Naive thymus-derived CD4-positive, alpha-beta T cell (primary cell): ENCODE measurements around the gene SLC50A1. TPM values are rescaled to one million over a fixed set of nuclear protein-coding genes. Genes with fewer than 3 reads are reported as not detected.
"Not testable (repeated sequence)": the region's sequence is repeated elsewhere in the genome, so short reads cannot be mapped to it uniquely, and the experiment has no call there.

ENCODE experiments used
- ATAC-seq: fragments of 150-1000 bp; cut with Tn5 transposase; 2 replicates; pipeline ENCODE4 v1.10.0; 2021; ENCODE audit warnings: mild to moderate bottlenecking, moderate library complexity
- CTCF ChIA-PET: fragments of 350-600 bp; sonication (Branson Sonifier 250); formaldehyde crosslinking; loops from one replicate; lab custom pipeline; 2021; ENCODE audit warnings: antibody characterized with exemption; lab: Charles Lee
- POLR2A ChIA-PET: fragments of 350-600 bp; sonication (Branson Sonifier 250); formaldehyde crosslinking; loops from one replicate; lab custom pipeline; 2021; ENCODE audit warnings: antibody characterized with exemption, inconsistent platforms; lab: Charles Lee
- DNase-seq, 9 donors: peaks; one replicate each; pipeline versions ENCODE4 v3.0.0 to v3.0.0-alpha.2; 2020 to 2022; ENCODE audit warnings: mixed read lengths in 1 of 9
- H3K27ac ChIP-seq: one replicate; pipeline ENCODE4 v1.7.0; 2013; ENCODE audit warnings: mild to moderate bottlenecking, low read depth, low read length, moderate library complexity
- H3K27me3 ChIP-seq, 2 donors: one replicate each; pipeline ENCODE4 v1.7.0; 2013; ENCODE audit warnings: low read length in 2 of 2, mild to moderate bottlenecking in 2 of 2, moderate library complexity in 2 of 2; ENCODE audit not compliant: control insufficient read depth in 2 of 2, insufficient read depth in 2 of 2
- H3K36me3 ChIP-seq, 3 experiments: 1 replicate in 2 of 3; 2 replicates in 1 of 3; pipeline ENCODE4 v1.7.0; 2013; ENCODE audit warnings: low read length in 3 of 3, mild to moderate bottlenecking in 3 of 3, moderate library complexity in 1 of 3; ENCODE audit not compliant: insufficient read depth in 3 of 3, control insufficient read depth in 2 of 3
- H3K4me1 ChIP-seq, 2 donors: one replicate each; pipeline ENCODE4 v1.7.0; 2013; ENCODE audit warnings: low read length in 2 of 2, mild to moderate bottlenecking in 2 of 2, moderate library complexity in 1 of 2; ENCODE audit not compliant: control insufficient read depth in 2 of 2, insufficient read depth in 2 of 2
- H3K4me3 ChIP-seq: 2 replicates; pipeline ENCODE4 v1.7.0; 2013; ENCODE audit warnings: mild to moderate bottlenecking, low read length
- H3K9me3 ChIP-seq, 3 experiments: 1 replicate in 2 of 3; 2 replicates in 1 of 3; pipeline ENCODE4 v1.7.0; 2013; ENCODE audit warnings: low read length in 3 of 3; ENCODE audit not compliant: control insufficient read depth in 2 of 3
- H3K27ac Mint-ChIP-seq, 9 donors: one replicate each; pipeline ENCODE4 v1.8.0; 2020 to 2022; ENCODE audit warnings: mixed read lengths in 9 of 9, mild to moderate bottlenecking in 8 of 9, moderate library complexity in 5 of 9, inconsistent platforms in 2 of 9
- H3K27me3 Mint-ChIP-seq, 5 donors: one replicate each; pipeline ENCODE4 v1.8.0; 2021 to 2022; ENCODE audit warnings: mixed read lengths in 5 of 5, mild to moderate bottlenecking in 1 of 5
- H3K36me3 Mint-ChIP-seq, 5 donors: one replicate each; pipeline ENCODE4 v1.8.0; 2020 to 2022; ENCODE audit warnings: mixed read lengths in 5 of 5, mild to moderate bottlenecking in 3 of 5, inconsistent platforms in 1 of 5
- H3K4me1 Mint-ChIP-seq, 7 donors: one replicate each; pipeline ENCODE4 v1.8.0; 2020 to 2022; ENCODE audit warnings: mixed read lengths in 7 of 7, mild to moderate bottlenecking in 3 of 7, inconsistent platforms in 1 of 7
- H3K4me3 Mint-ChIP-seq, 10 donors: one replicate each; pipeline ENCODE4 v1.8.0; 2020 to 2022; ENCODE audit warnings: mild to moderate bottlenecking in 10 of 10, mixed read lengths in 10 of 10, moderate library complexity in 6 of 10, inconsistent platforms in 2 of 10
- H3K9me3 Mint-ChIP-seq, 11 donors: one replicate each; pipeline ENCODE4 v1.8.0; 2020 to 2022; ENCODE audit warnings: mixed read lengths in 11 of 11, mild to moderate bottlenecking in 4 of 11, inconsistent platforms in 1 of 11, moderate library complexity in 1 of 11
- intact Hi-C, 2 donors: fragments of 100-400 bp; cut with micrococcal nuclease; formaldehyde crosslinking; loops; one replicate each; pipeline ENCODE4 v1.15.1; 2023
- polyA plus RNA-seq, 2 donors: library from polyadenylated mRNA; unstranded; fragments of 300-500 nt; fragmentation: Illumina TruSeq; gene quantifications; one replicate each; pipeline ENCODE4 v1.2.3, GENCODE V29; 2021
- total RNA-seq, 6 experiments: library from RNA in 5 of 6; stranded (reverse) in 5 of 6; gene quantifications; 1 replicate in 5 of 6; 2 replicates in 1 of 6; pipeline ENCODE4 v1.2.3 and lab custom pipeline; 2021 to 2026

The SLC50A1 gene
- total and polyA plus RNA-seq, 7 experiments from 2014 or later, result 21.1 to 64.8 (median 26.6) TPM

DNA sequence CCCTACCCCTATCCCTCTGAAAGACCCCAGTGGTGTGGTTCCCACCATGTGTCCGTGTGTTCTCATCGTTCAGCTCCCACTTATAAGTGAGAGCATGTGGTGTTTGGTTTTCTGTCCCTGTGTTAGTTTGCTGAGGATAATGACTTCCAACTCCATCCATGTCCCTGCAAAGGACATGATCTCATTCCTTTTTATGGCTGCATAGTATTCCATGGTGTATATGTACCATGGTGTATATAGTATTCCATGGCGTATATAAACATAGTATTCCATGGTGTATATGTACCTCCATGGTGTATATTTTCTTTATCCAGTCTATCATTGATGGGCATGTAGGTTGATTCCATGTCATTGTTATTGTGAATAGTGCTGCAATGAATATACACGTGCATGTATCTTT lies 28.1 kb downstream of the SLC50A1 start:
- CTCF ChIA-PET, result interaction anchor here (1.7 to 1.8 kb wide), 2 partner anchors 9 to 72 kb away, joined by 5 to 7 read pairs; partner anchors contain the start of gene KRTCAP2
- H3K9me3 Mint-ChIP-seq, H3K27me3 Mint-ChIP-seq, DNase-seq, H3K27ac ChIP-seq, H3K27ac Mint-ChIP-seq, H3K27me3 ChIP-seq, H3K4me3 ChIP-seq, H3K9me3 ChIP-seq, H3K36me3 Mint-ChIP-seq, H3K36me3 ChIP-seq, intact Hi-C loops, POLR2A ChIA-PET, H3K4me3 Mint-ChIP-seq, ATAC-seq: not testable (repeated sequence)
- H3K4me1 ChIP-seq, result peaks cover 5 to 13% of the 10 kb centered on the region in 2 donors
- peaks cover 4 to 14% (median 11%) of the 10 kb centered on the region in 7 donors for H3K4me1 Mint-ChIP-seq

DNA sequence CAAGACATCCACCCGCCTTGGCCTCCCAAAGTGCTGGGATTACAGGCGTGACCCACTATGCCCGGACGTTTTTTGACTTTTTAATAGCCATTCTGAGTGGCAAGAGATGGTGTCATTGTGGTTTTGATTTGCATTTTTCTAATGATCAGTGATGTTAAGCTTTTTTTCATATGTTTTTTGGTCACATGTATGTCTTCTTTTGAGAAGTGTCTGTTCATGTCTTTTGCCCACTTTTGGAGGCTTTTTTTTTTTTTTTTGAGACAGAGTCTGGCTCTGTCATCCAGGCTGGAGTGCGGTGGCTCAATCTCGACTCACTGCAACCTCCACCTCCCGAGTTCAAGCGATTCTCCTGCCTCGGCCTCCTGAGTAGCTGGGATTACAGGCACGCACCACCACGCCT lies 29.0 kb downstream of the SLC50A1 start:
- H3K27ac ChIP-seq, H3K4me3 Mint-ChIP-seq, H3K27ac Mint-ChIP-seq, H3K4me3 ChIP-seq, H3K9me3 Mint-ChIP-seq, ATAC-seq, H3K36me3 Mint-ChIP-seq, H3K9me3 ChIP-seq, H3K27me3 ChIP-seq, intact Hi-C loops, H3K27me3 Mint-ChIP-seq, DNase-seq: not testable (repeated sequence)
- ChIA-PET POLR2A (interaction anchor here (1.8 kb wide), 1 partner anchor 69 kb away, joined by 6 read pairs; no protein-coding TSS in a partner anchor), CTCF (interaction anchor here (0.6 to 6.6 kb wide), 3 partner anchors 8 to 73 kb away, joined by 4 to 88 read pairs (median 5); partner anchors contain the start of gene KRTCAP2)
- peaks cover 10 to 19% (median 14%) of the 10 kb centered on the region in 7 donors for H3K4me1 Mint-ChIP-seq
- H3K36me3 ChIP-seq, result peaks cover 0 to 10% (median 0%) of the 10 kb centered on the region in 3 experiments
- H3K4me1 ChIP-seq, result peaks cover 5 to 13% of the 10 kb centered on the region in 2 donors

DNA sequence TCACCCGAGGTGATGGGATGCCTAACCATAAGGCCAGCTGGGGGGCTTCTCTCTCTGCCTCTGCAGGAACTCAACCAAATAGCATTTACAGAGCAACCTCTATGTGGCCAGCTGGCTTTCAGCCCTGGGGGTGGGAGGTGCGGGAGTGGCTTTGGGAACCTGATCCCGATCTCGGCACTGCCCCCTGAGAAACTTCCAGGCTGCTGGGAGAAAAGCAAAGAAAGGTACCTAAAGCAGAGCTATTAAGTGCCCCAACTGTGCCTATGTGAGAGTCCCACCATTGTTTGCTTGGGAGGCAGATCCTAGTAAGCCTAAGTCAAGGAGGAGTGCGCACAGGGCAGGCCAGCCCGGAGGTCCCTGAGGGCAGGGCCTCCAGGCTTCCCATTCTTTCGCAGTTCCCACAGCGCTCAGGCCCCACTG lies 30.4 kb downstream of the SLC50A1 start:
- intact Hi-C loops, result no loop called here
- CTCF ChIA-PET, result interaction anchor here (6.6 kb wide), 1 partner anchor 75 kb away, joined by 88 read pairs; no protein-coding TSS in a partner anchor
- Mint-ChIP-seq H3K4me1 (peaks cover 11 to 23% (median 15%) of the 10 kb centered on the region in 7 donors), H3K27ac (no peak overlapping the region), H3K36me3 (peaks cover 3 to 12% (median 11%) of the 10 kb centered on the region in 5 donors), H3K4me3 (no peak overlapping the region), H3K9me3 (no peaks in the 10 kb centered on the region), H3K27me3 (peaks cover 0 to 4% (median 0%) of the 10 kb centered on the region in 5 donors)
- Histone ChIP-seq H3K27me3 (no peaks in the 10 kb centered on the region), H3K36me3 (peaks cover 0 to 20% (median 0%) of the 10 kb centered on the region in 3 experiments), H3K27ac (no peak overlapping the region), H3K4me3 (no peak overlapping the region), H3K4me1 (peaks cover 5 to 13% of the 10 kb centered on the region in 2 donors), H3K9me3 (no peaks in the 10 kb centered on the region)
- POLR2A ChIA-PET, result interaction anchor here (1.7 to 1.8 kb wide), 2 partner anchors 70 to 74 kb away, joined by 5 to 6 read pairs; no protein-coding TSS in a partner anchor
- ATAC-seq (no peak), DNase-seq (no peak)

- no peaks in the 10 kb centered on the region for H3K27me3 ChIP-seq
- H3K4me1 Mint-ChIP-seq, result peaks cover 11 to 27% (median 16%) of the 10 kb centered on the region in 7 donors
- H3K9me3 Mint-ChIP-seq, result no peaks in the 10 kb centered on the region
- H3K27ac Mint-ChIP-seq, result no peak overlapping the region
- H3K36me3 ChIP-seq, result peaks cover 0 to 20% (median 0%) of the 10 kb centered on the region in 3 experiments
- peak overlapping the region in 6 of 10 donors; percentile 22 to 76 (median 50) for H3K4me3 Mint-ChIP-seq
- peaks cover 0 to 4% (median 0%) of the 10 kb centered on the region in 5 donors for H3K27me3 Mint-ChIP-seq
- peaks cover 5 to 13% of the 10 kb centered on the region in 2 donors for H3K4me1 ChIP-seq
- H3K36me3 Mint-ChIP-seq, result peaks cover 3 to 12% (median 11%) of the 10 kb centered on the region in 5 donors
- no peak for ATAC-seq
- ChIA-PET CTCF (interaction anchor here (1.6 to 6.6 kb wide), 2 partner anchors 71 to 75 kb away, joined by 11 to 88 read pairs; no protein-coding TSS in a partner anchor), POLR2A (interaction anchor here (1.1 to 1.8 kb wide), 3 partner anchors 36 to 75 kb away, joined by 3 to 6 read pairs (median 5); no protein-coding TSS in a partner anchor)
- no peak overlapping the region for H3K4me3 ChIP-seq
- H3K9me3 ChIP-seq, result no peaks in the 10 kb centered on the region
- intact Hi-C loops, result loop anchor here (1.0 kb wide), 3 partner anchors 26 to 75 kb away; partner anchors contain the start of gene DPM3 (in 1 of the 2)
- H3K27ac ChIP-seq, result no peak overlapping the region
- DNase-seq, result no peak
Measured at GRCh38 chr1:155166471-155167165, 31.0 kb downstream of the SLC50A1 start.

DNA sequence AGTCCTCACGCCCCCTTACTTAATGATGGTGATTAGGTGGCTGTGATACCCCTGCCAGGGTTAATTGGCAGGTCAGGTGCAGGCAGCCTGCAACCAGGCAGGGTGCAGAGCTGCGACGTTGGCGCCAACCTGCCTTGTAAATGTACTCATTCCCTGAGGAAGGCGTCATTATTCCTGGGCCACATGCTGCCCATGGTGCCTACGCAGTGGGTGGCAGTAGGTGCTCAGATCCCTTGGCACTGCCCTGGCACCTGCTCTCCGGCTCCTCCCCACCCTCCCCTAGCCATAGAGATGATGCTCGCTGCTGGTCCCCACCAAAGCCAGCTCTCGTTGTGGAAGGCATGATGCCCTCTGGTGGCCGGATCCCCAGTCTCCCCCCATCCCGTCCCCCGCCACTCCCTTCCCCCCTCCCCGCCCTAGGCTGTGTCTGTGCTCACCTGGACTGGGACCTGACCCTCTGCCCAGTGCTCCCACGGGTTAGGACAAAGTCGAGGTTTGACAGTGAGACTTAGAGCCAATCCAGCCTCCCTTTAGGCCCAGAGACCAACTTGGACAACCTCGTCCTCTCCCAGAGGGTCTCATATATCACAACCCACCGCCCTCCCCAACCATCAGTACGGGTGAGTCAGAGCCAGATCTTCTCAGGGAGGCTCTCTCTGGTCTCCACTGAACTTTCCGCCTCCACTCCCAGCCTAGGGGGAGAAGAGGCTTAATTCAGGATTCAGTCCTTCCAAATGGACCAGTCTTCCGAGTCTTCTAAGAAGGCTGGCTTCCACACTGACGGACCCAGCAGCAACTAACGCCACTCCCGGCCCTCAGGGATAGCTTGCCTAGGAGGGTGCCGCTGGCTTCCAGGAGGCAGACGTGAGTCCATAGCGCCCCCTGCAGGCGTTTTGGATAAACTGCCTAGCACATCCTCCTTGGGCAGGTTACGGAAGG lies 31.8 kb downstream of the SLC50A1 start:
- no peaks in the 10 kb centered on the region for H3K27me3 ChIP-seq
- peak overlapping the region; percentile 45 for H3K4me3 ChIP-seq
- ATAC-seq (peak; percentile 85), DNase-seq (peak; percentile 69 to 83 (median 81))
- intact Hi-C loops, result loop anchor here (1.0 kb wide), 3 partner anchors 27 to 76 kb away; partner anchors contain the start of gene DPM3 (in 1 of the 2)
- H3K9me3 ChIP-seq, result no peaks in the 10 kb centered on the region
- POLR2A ChIA-PET, result interaction anchor here (0.8 to 1.7 kb wide), 4 partner anchors 32 to 76 kb away, joined by 3 to 5 read pairs (median 4); partner anchors contain the start of gene SLC50A1
- Mint-ChIP-seq H3K4me3 (peak overlapping the region in 9 of 10 donors; percentile 22 to 76 (median 66)), H3K27me3 (peaks cover 0 to 4% (median 0%) of the 10 kb centered on the region in 5 donors), H3K36me3 (peaks cover 3 to 12% (median 11%) of the 10 kb centered on the region in 5 donors), H3K4me1 (peaks cover 18 to 35% (median 24%) of the 10 kb centered on the region in 7 donors), H3K27ac (peak overlapping the region in 7 of 9 donors; percentile 7 to 68 (median 42)), H3K9me3 (no peaks in the 10 kb centered on the region)
- no peak overlapping the region for H3K27ac ChIP-seq
- H3K4me1 ChIP-seq, result peaks cover 10 to 20% of the 10 kb centered on the region in 2 donors
- CTCF ChIA-PET, result interaction anchor here (0.9 to 6.6 kb wide), 4 partner anchors 72 to 114 kb away, joined by 3 to 88 read pairs (median 7); no protein-coding TSS in a partner anchor
- H3K36me3 ChIP-seq, result peaks cover 0 to 20% (median 0%) of the 10 kb centered on the region in 3 experiments
